Muscle of leg (tissue), 11 donors: ENCODE results near the gene ENC1. TPM values are rescaled to one million over a fixed set of nuclear protein-coding genes. Genes with fewer than 3 reads are reported as not detected.

ENCODE experiments used
- DNase-seq: peaks from one replicate; pipeline ENCODE4 v3.0.0; 2013
- H3K27ac ChIP-seq: one replicate; pipeline ENCODE4 v1.5.1; 2013; ENCODE audit warnings: mild to moderate bottlenecking, low read length, control low read depth
- H3K27me3 ChIP-seq: one replicate; pipeline ENCODE4 v1.6.1; 2013; ENCODE audit warnings: low read length; ENCODE audit not compliant: control insufficient read depth, insufficient read depth
- H3K36me3 ChIP-seq: one replicate; pipeline ENCODE4 v1.6.1; 2013; ENCODE audit warnings: low read length; ENCODE audit not compliant: control insufficient read depth, insufficient read depth
- H3K4me1 ChIP-seq: one replicate; pipeline ENCODE4 v1.6.1; 2013; ENCODE audit warnings: low read length; ENCODE audit not compliant: control insufficient read depth, insufficient read depth
- H3K4me3 ChIP-seq: one replicate; pipeline ENCODE4 v1.5.1; 2013; ENCODE audit warnings: low read length, control low read depth
- H3K9me3 ChIP-seq: replicated peaks from 2 replicates; pipeline ENCODE4 v1.6.1; 2013; ENCODE audit warnings: low read depth, low read length; ENCODE audit not compliant: control insufficient read depth
- WGBS: methylation state at CpG from one replicate; pipeline ENCODE4 v1.1.5; 2013; ENCODE audit warnings: missing lambda C conversion rate; ENCODE audit not compliant: insufficient coverage; 5-methylcytosine and 5-hydroxymethylcytosine counted together
- polyA plus RNA-seq, 8 donors: library from polyadenylated mRNA; unstranded; fragments of 120-200 nt; gene quantifications; one replicate each; pipeline versions ENCODE4 v1.2.1 to v1.2.3, GENCODE V29; 2013; ENCODE audit warnings: inconsistent platforms in 1 of 8, low replicate concordance in 1 of 8; ENCODE audit not compliant: insufficient read length in 8 of 8, insufficient read depth in 1 of 8
- total RNA-seq: library from RNA; stranded (reverse); fragments of 120-200 nt; gene quantifications from one replicate; pipeline ENCODE4 v1.2.4, GENCODE V29; 2013

The ENC1 gene
- total and polyA plus RNA-seq, 9 donors: 18.4 to 35.4 (median 28.4) TPM

- no peaks in the 10 kb centered on the region for H3K9me3 ChIP-seq
- H3K27ac ChIP-seq: no peak overlapping the region
- no peak overlapping the region for H3K4me3 ChIP-seq
- H3K27me3 ChIP-seq: peaks cover 2% of the 10 kb centered on the region
- H3K4me1 ChIP-seq: peaks cover 37% of the 10 kb centered on the region
- peaks cover 17% of the 10 kb centered on the region for H3K36me3 ChIP-seq
- WGBS: no CpG with 5 or more reads among the region's 5 CpGs
- DNase-seq: no peak
These were observed 14.7 kb downstream of the ENC1 start for GRCh38 chr5:74625742-74626241.

GRCh38 chr5:74624931-74625505 is 15.5 kb downstream of the ENC1 start:
- no peak overlapping the region for H3K4me3 ChIP-seq
- peaks cover 12% of the 10 kb centered on the region for H3K36me3 ChIP-seq
- no peak overlapping the region for H3K27ac ChIP-seq
- no peak for DNase-seq
- peaks cover 2% of the 10 kb centered on the region for H3K27me3 ChIP-seq
- 75% methylated on average over 2 of the region's 8 CpGs for WGBS
- H3K9me3 ChIP-seq: no peaks in the 10 kb centered on the region
- H3K4me1 ChIP-seq: peaks cover 31% of the 10 kb centered on the region

DNA sequence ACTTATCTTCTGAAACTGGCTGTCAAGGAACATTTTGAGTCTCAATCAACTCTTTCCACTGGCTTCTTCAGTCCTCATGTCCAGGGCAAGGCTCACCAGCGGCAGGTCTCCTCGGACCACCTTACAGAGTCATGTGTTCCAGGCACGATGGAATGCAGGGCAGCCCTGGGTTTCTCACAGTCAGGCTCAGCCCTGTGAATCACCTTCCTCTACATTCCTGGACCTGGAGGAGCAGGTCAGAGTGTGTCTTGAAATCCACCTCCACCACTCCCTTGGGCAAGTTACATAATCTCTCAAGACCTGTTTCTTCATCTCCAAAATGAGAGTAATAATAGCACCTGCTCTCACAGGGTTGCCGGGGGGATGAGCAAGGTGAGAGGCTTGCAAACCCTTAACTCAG is 16.0 kb downstream of the ENC1 start:
- Histone ChIP-seq H3K27me3 (peaks cover 2% of the 10 kb centered on the region), H3K36me3 (peaks cover 12% of the 10 kb centered on the region), H3K27ac (no peak overlapping the region), H3K9me3 (no peaks in the 10 kb centered on the region), H3K4me3 (no peak overlapping the region), H3K4me1 (peaks cover 29% of the 10 kb centered on the region)
- 100% methylated on average over 3 of the region's 4 CpGs for whole genome bisulfite sequencing
- no peak for DNase-seq

DNA sequence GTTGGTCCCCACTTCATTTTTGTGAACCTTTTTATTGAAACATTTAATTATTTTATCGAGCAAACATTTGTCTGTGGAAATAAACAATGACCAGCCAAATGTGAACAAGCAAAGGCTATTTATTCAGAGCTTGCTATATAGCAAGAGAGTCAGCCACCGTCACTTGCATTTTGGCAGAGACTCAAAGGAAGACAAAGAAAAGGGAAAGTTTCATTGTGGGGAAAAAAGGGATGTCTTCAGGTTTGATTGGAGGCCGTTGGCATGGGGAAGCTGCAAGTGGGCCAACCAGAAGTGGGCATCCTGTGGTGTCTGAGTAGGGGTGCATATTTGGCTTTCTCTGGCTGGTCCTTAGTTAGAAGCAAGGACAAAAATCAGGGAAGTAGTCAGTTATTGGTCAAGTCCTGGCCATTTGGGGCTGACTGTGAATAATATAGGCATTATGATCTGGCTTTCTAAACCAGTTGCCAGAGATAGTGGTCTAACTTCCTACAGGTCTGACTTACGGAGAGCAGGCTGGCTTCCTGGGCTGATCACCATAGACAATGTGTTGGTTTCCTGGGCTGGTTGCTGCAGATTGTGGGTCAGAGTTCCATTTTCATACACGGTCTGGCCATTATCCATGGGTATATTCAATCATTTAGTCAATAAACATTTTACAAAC is 16.6 kb downstream of the ENC1 start:
- Histone ChIP-seq H3K9me3 (no peaks in the 10 kb centered on the region), H3K4me1 (peaks cover 23% of the 10 kb centered on the region), H3K36me3 (peaks cover 9% of the 10 kb centered on the region), H3K4me3 (no peak overlapping the region), H3K27ac (no peak overlapping the region), H3K27me3 (peaks cover 3% of the 10 kb centered on the region)
- no peak for DNase-seq
- WGBS: 72% methylated on average over 3 of the region's 5 CpGs

- Histone ChIP-seq H3K4me3 (no peak overlapping the region), H3K27me3 (peaks cover 4% of the 10 kb centered on the region), H3K27ac (no peak overlapping the region), H3K36me3 (peaks cover 7% of the 10 kb centered on the region), H3K9me3 (no peaks in the 10 kb centered on the region), H3K4me1 (peaks cover 18% of the 10 kb centered on the region)
- no peak for DNase-seq
- no CpG with 5 or more reads among the region's 3 CpGs for WGBS
These were observed 17.4 kb downstream of the ENC1 start for GRCh38 chr5:74623006-74623611.

- Histone ChIP-seq H3K36me3 (no peaks in the 10 kb centered on the region), H3K27me3 (peaks cover 4% of the 10 kb centered on the region), H3K4me1 (peaks cover 12% of the 10 kb centered on the region), H3K27ac (no peak overlapping the region), H3K9me3 (no peaks in the 10 kb centered on the region), H3K4me3 (no peak overlapping the region)
- no peak for DNase-seq
- WGBS: no CpG with 5 or more reads among the region's 3 CpGs
These were observed 18.4 kb downstream of the ENC1 start for GRCh38 chr5:74622122-74622521.

- H3K36me3 ChIP-seq: no peaks in the 10 kb centered on the region
- H3K27ac ChIP-seq: no peak overlapping the region
- H3K9me3 ChIP-seq: no peaks in the 10 kb centered on the region
- H3K4me1 ChIP-seq: peaks cover 8% of the 10 kb centered on the region
- DNase-seq: no peak
- no peak overlapping the region for H3K4me3 ChIP-seq
- no CpG with 5 or more reads among the region's 5 CpGs for WGBS
- H3K27me3 ChIP-seq: peaks cover 4% of the 10 kb centered on the region
These were observed 19.0 kb downstream of the ENC1 start for GRCh38 chr5:74621492-74621891.

DNA sequence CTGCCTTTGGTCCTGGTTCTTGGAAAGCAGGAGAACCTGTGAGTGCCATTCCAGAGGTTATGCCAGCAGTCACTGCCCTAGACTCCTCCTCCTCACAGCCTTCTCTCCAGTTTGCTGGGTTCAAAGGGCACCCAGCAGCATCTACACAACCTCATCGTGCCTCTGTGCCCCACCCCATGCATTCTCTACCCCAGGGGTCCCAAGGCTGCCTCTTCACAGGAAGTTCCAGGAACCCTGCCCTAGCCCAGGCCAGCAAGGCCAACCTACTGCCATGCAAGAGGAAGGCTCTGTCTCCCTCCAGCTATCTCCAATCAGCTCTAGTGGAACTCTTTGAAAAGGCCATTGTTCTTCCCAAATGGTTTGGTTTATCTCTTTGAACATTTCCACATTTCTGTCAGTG is 21.2 kb downstream of the ENC1 start:
- Histone ChIP-seq H3K4me3 (no peak overlapping the region), H3K36me3 (no peaks in the 10 kb centered on the region), H3K27ac (no peak overlapping the region), H3K9me3 (no peaks in the 10 kb centered on the region), H3K27me3 (peaks cover 4% of the 10 kb centered on the region), H3K4me1 (peaks cover 3% of the 10 kb centered on the region)
- WGBS: 57% methylated on average over 1 of the region's 1 CpG
- DNase-seq: no peak

DNA sequence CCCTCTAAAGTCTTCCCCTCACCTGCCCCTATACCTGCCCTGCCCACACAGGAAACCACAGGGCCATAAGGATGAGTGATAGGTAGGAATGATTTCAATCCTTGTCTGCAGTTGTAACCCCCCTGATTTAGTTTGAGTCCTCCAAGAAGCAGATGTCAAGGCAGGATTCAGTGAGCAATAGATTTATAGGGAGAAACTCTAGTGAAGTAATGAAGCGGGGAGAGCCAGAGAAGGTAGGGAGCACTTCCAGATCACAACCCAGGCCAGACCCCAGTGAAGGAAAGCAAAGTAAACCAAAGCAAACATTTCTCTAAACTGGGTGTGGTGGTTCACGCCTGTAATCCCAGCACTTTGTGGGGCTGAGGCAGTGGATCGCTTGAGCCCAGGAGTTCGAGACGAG is 22.4 kb downstream of the ENC1 start:
- WGBS: no CpG with 5 or more reads among the region's 5 CpGs
- no peaks in the 10 kb centered on the region for H3K9me3 ChIP-seq
- no peak for DNase-seq
- no peak overlapping the region for H3K4me3 ChIP-seq
- H3K27ac ChIP-seq: no peak overlapping the region
- H3K4me1 ChIP-seq: peaks cover 3% of the 10 kb centered on the region
- H3K27me3 ChIP-seq: peaks cover 4% of the 10 kb centered on the region
- no peaks in the 10 kb centered on the region for H3K36me3 ChIP-seq

DNA sequence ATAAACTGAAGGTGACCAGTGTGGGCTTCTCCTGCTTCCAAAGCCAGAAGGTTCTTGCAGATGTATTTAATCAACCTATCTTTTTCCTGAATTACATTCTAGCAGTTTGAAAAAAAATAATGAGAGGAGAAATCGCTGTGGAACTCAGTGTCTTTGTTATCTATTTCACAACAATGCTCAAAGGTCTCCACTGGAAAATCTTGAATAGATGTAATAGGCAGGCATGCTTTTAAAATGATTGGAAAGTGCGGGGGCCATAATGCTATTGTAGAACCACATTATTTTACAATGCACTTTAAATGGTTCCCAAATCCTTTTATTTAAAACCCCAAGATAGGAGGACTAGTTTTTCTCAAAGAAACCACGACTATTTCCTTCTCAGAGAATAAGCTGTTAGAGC is 23.3 kb downstream of the ENC1 start:
- Histone ChIP-seq H3K4me1 (peaks cover 3% of the 10 kb centered on the region), H3K4me3 (no peak overlapping the region), H3K36me3 (no peaks in the 10 kb centered on the region), H3K27ac (no peak overlapping the region), H3K9me3 (no peaks in the 10 kb centered on the region), H3K27me3 (peaks cover 4% of the 10 kb centered on the region)
- no CpG with 5 or more reads among the region's 3 CpGs for WGBS
- no peak for DNase-seq
